Epithelial cell of proximal tubule (primary cell): ENCODE results near the gene SLC44A5. TPM values are rescaled to one million over a fixed set of nuclear protein-coding genes. Genes with fewer than 3 reads are reported as not detected.

ENCODE experiments used
- DNase-seq: peaks from one replicate; pipeline ENCODE4 v3.0.0-alpha.2; 2011; ENCODE audit warnings: low read depth
- H3K4me3 ChIP-seq: 2 replicates; pipeline ENCODE4 v1.5.1; 2011; ENCODE audit warnings: low read depth, mild to moderate bottlenecking, low read length
- total RNA-seq: library from RNA; depleted of rRNA; stranded (reverse); fragments of >200 nt; gene quantifications from 2 replicates; pipeline ENCODE4 v1.2.3, GENCODE V29; 2015
- TF ChIP-seq, protein P1 (sequence below): conservative IDR thresholded peaks from 2 replicates; pipeline ENCODE4 v1.5.1; 2012; ENCODE audit warnings: low read depth, mild to moderate bottlenecking, low read length

SLC44A5 gene
- total RNA-seq, 1 donor from 2014 or later = 1.8 TPM

DNA sequence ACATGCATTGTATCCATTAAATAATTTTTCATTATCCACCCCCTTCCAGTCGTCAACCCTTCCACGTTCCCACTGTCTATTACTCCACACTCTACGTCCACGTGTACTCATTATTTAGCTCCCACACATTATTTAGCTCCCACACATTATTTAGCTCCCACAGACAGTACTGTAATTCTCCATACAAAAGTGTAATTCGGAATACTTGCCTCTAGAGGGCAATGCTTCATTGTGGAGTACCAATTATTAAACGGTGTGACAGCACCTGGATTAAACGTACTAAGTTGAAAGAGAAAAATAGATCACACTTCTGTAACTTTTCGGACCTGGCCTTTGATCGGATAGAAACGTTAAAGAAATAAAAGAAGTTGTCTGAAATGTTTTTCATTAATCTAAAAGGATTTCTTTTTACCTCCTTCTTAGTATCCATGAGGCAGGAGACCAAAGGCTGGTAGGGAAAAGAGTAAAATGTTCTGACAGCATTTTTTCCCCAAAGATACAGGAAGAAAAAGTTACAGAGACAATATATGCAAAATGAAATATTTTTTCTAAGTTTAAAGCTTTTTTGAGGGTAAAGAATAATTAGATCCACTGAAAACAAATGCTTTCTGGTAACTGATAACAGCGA lies 377.5 kb downstream of the SLC44A5 start:
- no peak overlapping the region for H3K4me3 ChIP-seq
- TF ChIP-seq, protein P1, sequence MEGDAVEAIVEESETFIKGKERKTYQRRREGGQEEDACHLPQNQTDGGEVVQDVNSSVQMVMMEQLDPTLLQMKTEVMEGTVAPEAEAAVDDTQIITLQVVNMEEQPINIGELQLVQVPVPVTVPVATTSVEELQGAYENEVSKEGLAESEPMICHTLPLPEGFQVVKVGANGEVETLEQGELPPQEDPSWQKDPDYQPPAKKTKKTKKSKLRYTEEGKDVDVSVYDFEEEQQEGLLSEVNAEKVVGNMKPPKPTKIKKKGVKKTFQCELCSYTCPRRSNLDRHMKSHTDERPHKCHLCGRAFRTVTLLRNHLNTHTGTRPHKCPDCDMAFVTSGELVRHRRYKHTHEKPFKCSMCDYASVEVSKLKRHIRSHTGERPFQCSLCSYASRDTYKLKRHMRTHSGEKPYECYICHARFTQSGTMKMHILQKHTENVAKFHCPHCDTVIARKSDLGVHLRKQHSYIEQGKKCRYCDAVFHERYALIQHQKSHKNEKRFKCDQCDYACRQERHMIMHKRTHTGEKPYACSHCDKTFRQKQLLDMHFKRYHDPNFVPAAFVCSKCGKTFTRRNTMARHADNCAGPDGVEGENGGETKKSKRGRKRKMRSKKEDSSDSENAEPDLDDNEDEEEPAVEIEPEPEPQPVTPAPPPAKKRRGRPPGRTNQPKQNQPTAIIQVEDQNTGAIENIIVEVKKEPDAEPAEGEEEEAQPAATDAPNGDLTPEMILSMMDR = peak; percentile 79
- peak; percentile 10 for DNase-seq

DNA sequence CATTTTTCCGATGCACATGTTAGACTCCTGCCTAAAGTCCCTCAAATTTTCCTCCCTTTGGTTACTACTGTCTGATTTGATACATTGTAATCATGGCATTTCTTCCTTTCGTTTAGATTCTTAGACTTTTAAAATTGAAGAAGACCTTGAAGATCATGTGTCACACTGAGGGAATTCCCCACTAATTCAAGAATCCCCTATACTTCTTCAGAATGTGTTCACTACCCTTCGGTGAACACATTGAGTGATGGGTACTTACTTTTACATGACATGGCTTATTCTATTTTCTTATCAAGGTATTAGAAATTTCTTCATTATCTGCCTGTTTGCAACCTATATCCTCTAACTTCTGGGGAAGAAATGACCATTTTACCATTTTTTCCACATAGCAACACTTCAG lies 390.8 kb downstream of the SLC44A5 start:
- TF ChIP-seq, protein P1 = no peak
- H3K4me3 ChIP-seq = no peak overlapping the region
- DNase-seq = no peak

DNA sequence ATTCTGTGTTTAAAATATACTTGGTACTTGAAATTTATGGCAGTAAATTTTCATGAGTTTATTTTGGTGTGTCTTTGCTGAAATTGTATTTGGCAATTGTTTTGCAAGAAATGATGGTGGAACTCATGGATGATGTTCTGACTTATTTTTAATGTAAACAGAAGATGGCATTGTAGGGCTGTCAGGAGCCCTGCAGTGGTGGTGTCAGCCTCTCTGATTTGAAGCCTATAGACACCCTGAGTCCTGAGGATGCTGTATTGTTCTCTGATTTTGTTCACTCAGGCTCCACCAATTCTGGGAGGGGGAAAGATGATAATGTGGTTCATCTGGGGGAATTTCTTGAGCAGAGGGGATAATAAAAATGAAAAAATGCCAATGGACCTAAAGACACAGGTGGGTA lies 396.9 kb downstream of the SLC44A5 start:
- no peak for DNase-seq
- TF ChIP-seq, protein P1 = no peak
- no peak overlapping the region for H3K4me3 ChIP-seq

DNA sequence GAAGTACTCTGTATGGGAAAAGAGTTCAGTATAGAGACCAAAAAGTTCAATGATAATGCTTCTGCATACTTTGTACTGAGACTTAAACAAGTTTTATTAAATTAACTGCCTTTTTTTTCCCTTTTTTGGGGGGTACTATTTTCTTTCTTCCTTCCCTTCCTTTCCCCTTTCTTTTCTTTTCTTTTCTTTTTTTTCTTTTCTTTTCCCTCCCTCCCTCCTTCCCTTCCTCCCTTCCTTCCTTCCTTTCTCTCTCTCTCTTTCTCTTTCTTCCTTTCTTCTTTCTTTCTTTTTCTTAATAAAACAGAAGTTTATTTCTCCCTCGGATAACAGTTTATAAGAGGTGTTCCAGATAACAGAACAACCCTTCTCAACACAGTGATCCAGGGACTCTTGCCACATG lies 399.3 kb downstream of the SLC44A5 start:
- TF ChIP-seq, protein P1 = no peak
- DNase-seq = no peak
- H3K4me3 ChIP-seq = no peak overlapping the region

DNA sequence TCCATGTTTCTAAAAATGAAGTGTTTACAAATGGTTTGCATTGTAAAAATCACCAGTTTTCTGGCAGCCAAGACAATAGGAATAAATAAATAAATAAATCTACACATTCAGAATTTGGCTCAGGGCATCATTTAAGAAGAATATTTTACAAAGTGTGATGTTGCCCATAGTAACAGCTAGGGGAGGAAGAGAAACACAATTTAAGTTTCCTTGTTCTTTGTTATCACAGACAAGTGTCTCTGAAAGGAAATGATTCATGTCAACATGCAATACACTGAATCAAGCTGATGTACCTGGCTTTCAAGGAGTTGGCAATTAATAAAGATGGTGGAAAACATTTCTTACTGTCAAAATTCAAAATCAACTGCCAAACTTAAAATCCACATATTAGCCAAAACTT lies 402.1 kb downstream of the SLC44A5 start:
- DNase-seq = no peak
- TF ChIP-seq, protein P1 = no peak
- H3K4me3 ChIP-seq = no peak overlapping the region

DNA sequence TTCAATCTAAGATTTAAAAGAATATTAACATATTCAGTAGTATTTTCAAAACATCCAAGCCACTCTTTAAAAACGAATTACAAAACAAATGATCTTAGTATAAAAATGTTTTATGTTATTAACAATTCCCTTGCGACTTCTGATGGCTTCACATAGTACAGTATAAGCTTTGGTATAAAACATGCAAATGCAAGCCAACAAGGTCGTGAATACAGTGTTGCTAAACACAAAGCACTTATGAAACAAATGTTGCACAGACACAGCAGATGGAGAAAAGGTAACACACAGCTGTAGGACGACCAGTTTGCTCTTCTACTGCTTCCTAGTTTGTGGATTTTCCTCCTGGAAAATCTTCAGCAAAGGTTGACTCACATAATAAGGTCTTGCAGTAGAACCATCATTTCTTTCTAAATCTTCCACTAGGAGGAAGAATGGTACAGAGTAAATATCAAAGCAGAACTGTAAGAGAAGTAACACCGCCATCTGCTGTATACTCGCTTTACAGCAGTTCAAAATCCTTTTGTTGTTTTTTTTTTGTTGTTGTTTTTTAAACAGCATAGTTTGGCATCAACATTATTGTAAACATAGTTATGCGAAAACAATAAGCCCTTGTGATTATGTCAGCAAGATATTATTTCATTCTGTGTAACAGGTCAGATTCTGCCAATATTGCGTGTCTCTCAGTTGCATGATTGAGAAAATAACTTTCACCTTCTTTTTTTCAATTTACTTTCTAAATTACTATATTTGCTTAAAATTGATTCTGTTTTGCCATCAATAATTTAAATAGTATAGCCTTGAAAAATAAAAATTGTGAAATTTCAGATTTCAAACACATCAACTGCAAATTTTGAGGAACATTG lies 407.3 kb downstream of the SLC44A5 start:
- peak; percentile 16 for DNase-seq
- TF ChIP-seq, protein P1 = peak; percentile 91
- no peak overlapping the region for H3K4me3 ChIP-seq

DNA sequence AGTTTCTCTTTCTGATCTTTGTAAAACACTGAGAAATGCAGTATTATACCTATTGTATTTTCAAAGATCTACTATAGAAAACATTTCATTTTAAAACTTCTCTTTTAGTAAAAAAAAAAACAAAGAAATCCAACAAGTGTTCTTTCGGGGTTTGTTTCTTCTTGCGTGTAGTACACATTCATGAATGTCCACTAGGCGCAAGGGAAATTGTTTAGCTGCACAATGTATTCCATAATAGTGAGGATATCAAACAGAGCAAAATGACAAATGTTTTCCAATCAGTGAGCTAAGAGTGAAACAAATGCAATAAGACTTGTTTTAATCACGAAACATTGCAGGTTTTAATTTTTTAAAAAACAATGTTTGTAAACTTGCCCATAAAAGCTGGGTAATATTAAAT lies 408.2 kb downstream of the SLC44A5 start:
- no peak for DNase-seq
- TF ChIP-seq, protein P1 = no peak
- H3K4me3 ChIP-seq = no peak overlapping the region
